Astrocyte of the hippocampus (primary cell): Measurements from ENCODE around the gene DDIT3.

Experiments
- DNase-seq: peaks from one replicate; pipeline ENCODE4 v3.0.0; 2011; ENCODE audit warnings: low read depth, low spot score

Gene DDIT3

DNA sequence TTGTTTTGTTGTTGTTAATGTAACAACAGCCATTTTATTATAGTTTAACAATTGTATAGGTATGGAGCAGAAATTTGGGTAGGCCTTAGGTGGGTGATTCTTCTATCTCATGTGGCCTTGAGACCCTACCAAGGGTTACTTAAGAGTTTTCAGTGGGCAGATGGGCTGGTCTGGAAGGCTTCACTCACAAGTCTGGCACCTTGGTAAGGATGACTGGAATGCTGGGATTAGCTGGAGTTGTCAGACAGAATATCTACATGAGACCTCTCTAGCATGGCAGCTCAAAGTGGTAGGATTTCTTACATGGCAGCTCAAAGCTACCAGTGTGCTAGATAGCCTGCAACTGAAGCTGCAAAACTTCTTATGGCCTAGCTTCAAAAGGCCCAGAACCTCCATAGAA, 34.6 kb downstream of the DDIT3 start:
- DNase-seq = no peak

GRCh38 chr12:57483466-57483865, 36.8 kb downstream of the DDIT3 start:
- DNase-seq = peak; percentile 79

DNA sequence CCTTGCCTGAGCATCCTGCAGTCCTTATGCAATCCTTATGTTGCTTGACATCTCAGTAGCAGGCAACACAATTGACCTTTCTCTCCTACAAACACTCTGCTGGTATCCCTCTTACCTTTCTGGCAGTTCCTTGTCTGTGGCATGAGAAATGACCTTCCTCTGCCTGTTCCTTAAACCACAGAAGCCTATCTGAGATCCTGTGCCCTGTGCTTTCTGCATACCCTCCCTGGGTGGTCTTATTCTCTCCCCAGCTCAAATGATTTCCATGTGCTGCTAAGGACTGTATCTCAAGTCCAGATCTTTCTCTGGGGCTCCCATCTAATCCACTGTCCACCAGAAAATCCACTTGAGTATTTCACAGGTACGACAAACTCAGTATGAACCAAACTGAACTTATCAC, 38.6 kb downstream of the DDIT3 start:
- no peak for DNase-seq

DNA sequence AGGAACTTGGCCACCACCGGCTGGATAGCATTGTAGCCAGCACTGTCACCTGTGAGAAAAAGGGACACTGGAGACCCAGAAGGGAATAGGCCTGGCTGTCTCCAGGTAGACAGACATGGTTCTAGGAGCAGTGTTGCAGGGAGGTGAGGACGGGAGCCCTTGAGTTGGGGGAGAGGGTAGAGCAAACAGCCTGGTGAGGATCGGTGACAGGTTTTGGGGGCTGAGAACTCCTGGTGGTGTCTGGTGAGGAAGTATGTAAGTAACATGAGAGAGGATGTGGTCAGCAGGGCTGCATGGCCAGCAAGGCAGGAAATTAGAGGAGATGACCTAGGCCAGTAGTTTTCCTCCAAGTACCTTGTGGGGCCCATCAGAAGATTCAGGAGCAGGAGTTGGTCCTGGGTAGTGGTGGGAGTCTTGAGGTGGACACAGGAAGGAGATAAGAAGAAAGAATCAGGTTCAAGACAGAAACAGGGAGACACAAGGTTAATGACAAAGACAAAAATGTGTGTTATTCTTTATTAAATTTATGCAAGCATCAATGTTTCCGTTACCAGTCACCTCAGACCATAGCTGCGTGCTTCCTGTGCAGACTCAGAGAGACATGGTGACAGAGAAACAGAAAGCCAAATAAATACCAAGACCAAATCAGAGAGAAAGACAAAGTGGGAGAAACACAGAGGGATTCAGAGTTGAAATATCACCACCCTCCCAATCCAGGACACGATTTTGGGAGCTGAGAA, 40.8 kb downstream of the DDIT3 start, which contains the start of gene ARHGAP9:
ARHGAP9 (minus strand) TSS at position 491 of the 740 bp plus-strand sequence; CDS start at position 31, 460 bp downstream.
- no peak for DNase-seq

- no peak for DNase-seq
Measured at GRCh38 chr12:57479043-57479375, 41.3 kb downstream of the DDIT3 start.

DNA sequence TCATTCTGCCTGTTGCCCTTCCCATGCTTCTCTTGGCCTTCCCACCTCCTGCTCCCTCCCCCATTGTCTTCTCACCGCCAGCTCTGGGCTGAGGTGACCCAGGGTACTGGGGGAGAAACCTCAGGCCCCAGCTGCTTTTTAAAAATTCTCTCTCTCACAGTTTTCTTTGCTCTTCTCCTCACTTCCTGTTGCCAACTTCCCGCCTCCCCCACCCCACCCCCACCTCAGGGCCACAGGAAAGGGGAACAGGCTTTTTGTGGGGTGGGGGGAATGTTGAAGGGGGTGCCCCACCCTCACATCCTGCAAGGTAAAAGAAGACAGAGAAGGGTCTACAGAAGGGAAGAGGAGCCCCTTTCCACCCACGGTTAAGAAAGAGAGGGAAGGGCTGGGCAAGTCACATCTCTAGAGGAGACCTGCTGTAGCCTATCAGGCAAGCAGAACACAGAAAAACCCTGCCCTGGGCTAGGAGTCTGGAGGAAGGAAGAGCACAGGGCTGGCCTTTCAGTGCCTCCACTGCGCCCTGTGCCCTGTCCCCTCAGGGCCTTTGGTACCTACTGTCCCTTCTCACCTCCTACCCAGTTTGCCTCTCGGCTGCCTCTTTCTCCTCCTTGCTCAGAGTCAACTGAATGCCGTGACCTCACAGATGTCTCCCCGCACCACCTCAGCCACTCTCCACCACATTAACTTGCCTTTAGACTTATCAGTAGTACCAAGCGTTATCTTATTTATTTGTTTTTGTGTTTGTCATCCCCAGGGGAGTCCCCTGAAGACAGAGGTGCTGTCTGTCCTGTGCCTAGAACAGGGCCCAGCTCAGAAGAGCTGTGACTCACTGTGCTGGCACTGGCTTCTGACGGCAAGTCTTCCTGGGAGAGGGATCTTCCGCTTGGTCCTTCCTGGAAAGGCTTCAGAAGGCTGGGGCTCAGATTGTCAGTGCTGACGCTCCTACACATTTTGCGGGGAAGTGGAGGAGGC, 42.3 kb downstream of the DDIT3 start:
- peak; percentile 26 for DNase-seq

- no peak for DNase-seq
Measured at GRCh38 chr12:57476993-57477709, 43.2 kb downstream of the DDIT3 start.

DNA sequence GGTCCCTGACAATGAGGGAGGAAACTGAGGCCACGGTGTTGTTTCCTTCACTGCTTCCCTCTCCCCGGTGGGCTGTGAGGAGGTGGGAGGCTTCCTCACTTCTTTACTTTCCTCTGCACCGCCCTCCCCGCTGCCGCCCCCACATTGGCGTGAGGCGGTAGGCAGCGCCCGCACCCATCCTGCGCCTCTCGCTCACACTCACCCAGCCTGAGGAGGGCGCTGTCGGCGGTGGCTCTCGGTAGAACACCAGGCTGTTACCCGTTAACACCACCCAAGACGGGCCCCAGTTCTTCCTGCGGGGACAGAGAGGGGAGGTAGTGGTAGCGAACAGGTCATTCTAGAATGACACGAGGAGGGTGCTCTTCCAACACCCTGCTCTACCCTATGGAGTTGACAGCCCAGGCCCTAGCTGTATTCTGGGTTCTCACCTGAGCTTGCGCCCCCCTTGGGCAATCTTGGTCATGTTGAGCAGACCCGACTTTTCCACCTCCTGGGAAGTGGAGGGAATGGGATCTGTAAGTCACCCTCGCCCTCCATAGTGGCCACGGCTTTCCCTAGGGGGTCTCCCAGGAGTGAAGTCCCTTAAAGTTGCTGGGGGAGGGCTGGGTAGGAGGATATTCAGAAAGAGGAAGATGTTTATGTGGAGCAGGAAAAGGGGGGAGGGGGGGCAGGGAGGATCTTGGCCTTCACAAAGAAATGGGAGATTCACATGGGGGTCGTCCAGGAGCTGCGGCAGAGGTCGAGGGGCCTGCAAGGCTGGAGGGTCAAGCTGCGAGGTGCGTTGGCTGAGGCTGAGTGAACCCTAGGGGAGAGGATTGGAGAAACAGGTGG, 43.9 kb downstream of the DDIT3 start:
- DNase-seq = no peak

GRCh38 chr12:57475271-57476161, 44.8 kb downstream of the DDIT3 start:
- peak; percentile 49 for DNase-seq

DNA sequence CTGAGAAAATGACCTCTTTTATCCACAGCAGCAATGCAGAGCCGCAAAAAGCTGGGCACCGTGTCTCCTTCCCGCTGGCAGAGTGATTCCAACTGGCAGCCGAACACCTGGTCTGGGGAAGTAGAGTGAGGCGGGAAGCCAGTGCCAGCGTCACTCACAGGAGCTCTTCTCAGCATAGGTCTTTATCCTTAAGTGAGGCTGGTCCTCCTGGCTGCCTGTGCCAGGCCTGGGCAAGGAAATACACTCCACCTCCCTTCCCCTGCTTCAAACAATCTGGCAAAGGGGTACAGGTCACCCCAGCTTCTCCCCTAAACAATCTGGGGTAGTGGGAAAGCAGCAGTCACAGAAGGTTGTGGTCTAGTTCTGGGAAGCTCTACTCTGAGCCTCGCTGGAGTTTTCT, 45.5 kb downstream of the DDIT3 start:
- no peak for DNase-seq

DNA sequence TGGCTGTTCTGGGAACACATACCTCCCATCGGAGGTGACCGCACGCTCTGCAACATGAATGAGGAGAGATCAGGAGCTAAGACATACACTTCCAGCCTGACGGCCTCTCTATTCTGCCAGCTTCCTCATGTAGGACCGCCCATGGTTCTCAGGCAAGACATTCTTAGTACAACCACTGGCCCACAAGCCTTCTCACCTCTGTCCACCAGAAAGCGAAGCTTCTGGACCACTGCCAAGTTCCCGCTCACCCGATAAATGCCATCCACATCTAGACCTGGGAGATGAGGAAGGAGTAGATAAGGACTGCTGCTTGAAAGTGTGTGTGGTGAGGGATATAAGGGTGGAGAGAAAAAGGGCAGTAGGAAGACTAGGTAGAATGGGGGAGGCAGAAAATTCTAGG, 45.9 kb downstream of the DDIT3 start:
- DNase-seq = no peak

DNA sequence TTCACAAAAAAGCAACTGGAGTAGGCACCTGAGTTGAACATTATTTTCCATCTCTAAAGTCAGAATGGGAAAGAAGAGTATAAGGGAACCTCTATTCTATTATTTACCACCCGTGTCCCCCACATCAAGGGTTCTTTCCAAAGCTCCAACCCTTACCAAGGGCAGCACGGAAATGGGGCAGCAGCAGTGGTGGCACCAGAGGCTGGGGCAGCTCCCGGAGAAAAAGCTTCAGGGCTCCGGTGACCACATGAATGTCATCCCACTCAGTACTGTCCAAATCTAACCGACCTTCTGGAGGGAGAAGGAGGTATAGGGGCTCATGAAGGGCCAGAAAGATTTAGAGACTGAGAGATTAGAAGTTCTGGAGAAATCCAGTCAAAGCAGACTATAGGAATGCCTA, 46.4 kb downstream of the DDIT3 start:
- no peak for DNase-seq

DNA sequence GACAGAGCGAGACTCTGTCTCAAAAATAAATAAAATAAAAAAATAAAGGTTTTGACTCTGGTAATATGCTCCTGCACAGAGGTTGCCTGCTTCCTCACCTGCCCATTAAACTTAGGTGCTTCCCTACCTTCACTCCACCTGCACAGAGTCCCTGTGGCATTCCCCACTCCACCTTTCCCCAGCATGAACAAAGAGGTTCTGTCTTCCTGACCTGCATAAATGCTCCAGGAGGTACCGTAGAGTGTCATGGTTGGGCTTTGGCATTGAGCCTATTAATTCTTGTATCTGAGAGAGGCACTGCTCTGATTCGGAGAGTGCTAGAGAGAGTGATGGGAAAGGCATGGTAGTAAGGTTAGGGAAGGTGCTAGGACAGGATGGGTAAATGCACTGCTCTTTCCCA, 46.9 kb downstream of the DDIT3 start:
- no peak for DNase-seq

DNA sequence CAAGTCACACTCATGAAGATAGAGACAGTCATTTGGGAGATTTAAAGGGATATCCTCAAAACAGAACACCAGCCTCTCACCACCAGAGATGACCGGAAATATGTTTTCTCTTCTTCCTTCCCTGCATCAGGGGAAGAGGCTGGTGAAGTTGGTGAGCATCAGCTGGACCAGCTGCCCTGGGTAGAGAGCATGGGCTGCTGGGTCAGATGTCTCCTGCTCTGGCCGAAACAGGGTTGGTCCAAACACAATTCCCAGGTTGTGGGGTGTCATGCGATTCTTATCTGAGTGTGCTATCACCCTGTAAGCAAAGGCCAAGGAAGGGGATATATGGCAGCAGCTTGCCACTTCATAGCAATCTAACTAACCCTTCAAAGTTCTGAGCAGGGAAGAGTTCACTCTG, 47.9 kb downstream of the DDIT3 start:
- DNase-seq = no peak

- no peak for DNase-seq
Measured at GRCh38 chr12:57471661-57472060, 48.7 kb downstream of the DDIT3 start.

GRCh38 chr12:57470970-57471656, 49.2 kb downstream of the DDIT3 start:
- no peak for DNase-seq

DNA sequence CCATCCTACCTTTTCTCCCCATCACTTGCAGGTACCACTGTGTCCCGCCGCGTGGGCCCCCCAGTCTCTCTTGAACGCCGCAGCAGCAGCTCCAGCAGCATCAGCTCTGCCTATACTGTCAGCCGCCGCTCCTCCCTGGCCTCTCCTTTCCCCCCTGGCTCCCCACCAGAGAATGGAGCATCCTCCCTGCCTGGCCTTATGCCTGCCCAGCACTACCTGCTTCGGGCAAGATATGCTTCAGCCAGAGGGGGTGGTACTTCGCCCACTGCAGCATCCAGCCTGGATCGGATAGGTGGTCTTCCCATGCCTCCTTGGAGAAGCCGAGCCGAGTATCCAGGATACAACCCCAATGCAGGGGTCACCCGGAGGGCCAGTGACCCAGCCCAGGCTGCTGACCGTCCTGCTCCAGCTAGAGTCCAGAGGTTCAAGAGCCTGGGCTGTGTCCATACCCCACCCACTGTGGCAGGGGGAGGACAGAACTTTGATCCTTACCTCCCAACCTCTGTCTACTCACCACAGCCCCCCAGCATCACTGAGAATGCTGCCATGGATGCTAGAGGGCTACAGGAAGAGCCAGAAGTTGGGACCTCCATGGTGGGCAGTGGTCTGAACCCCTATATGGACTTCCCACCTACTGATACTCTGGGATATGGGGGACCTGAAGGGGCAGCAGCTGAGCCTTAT, 49.9 kb downstream of the DDIT3 start:
- DNase-seq = no peak

- no peak for DNase-seq
Measured at GRCh38 chr12:57469296-57470164, 50.8 kb downstream of the DDIT3 start.
